ENCODE data around the gene NPR2. TPM values are rescaled to one million over a fixed set of nuclear protein-coding genes. Genes with fewer than 3 reads are reported as not detected.

NPR2 gene
- total and polyA plus RNA-seq, 2 of the 13 experiments (the other 11 are each of a cell fraction or from before 2014, with no cell fraction given), result 7.4 to 9.4 TPM

GRCh38 chr9:35814841-35815543 lies 23.6 kb downstream of the NPR2 start, which contains the start of gene HINT2 (continued):
- no peak for TF ChIP-seq ZBTB40 (IDR thresholded peaks at IDR 0.05)
- TF ChIP-seq ZBTB40 (CRISPR knock-in tag; IDR thresholded peaks at IDR 0.05), result no peak
- no peak for TF ChIP-seq MXD4 (CRISPR knock-in tag; IDR thresholded peaks at IDR 0.05)
- no peak for TF ChIP-seq REPIN1 (CRISPR knock-in tag; IDR thresholded peaks at IDR 0.05; ENCODE audit: borderline replicate concordance, low read depth)
- no peak for TF ChIP-seq ZC3H4 (CRISPR knock-in tag; IDR thresholded peaks at IDR 0.05; ENCODE audit: borderline replicate concordance)
- TF ChIP-seq AGO2 (optimal IDR thresholded peaks at IDR 0.05; ENCODE audit: low read depth, low read length), result peak; percentile 89
- no peak for TF ChIP-seq ZBTB49 (CRISPR knock-in tag; IDR thresholded peaks at IDR 0.05; ENCODE audit: borderline replicate concordance)
- no peak for TF ChIP-seq ZNF180 (CRISPR knock-in tag; IDR thresholded peaks at IDR 0.05; ENCODE audit: borderline replicate concordance, low read depth)
- TF ChIP-seq ZFP82 (CRISPR knock-in tag; IDR thresholded peaks at IDR 0.05; ENCODE audit: borderline replicate concordance), result no peak
- no peak for TF ChIP-seq ZNF468 (CRISPR knock-in tag; IDR thresholded peaks at IDR 0.05)
- no peak for TF ChIP-seq XBP1 (CRISPR knock-in tag; IDR thresholded peaks at IDR 0.05)
- TF ChIP-seq ZSCAN9 (CRISPR knock-in tag; IDR thresholded peaks at IDR 0.05; ENCODE audit: borderline replicate concordance), result peak; percentile 1; the same call in 1 of the 2 replicates
- no peak for TF ChIP-seq CENPBD1 (CRISPR knock-in tag; IDR thresholded peaks at IDR 0.05; ENCODE audit: borderline replicate concordance, low read depth)
- TF ChIP-seq FOXK1 (CRISPR knock-in tag; IDR thresholded peaks at IDR 0.05; ENCODE audit: borderline replicate concordance, low read depth), result no peak
- no peak for TF ChIP-seq ZBTB38 (CRISPR knock-in tag; IDR thresholded peaks at IDR 0.05)
